H9 (cell line): ENCODE results near the gene TNFRSF6B. TPM values are rescaled to one million over a fixed set of nuclear protein-coding genes. Genes with fewer than 3 reads are reported as not detected.

Experiments
- DNase-seq: peaks from one replicate; pipeline ENCODE4 v3.0.0-alpha.2; 2017
- H2AFZ ChIP-seq: one replicate; pipeline ENCODE4 v1.6.1; 2013; ENCODE audit warnings: mild to moderate bottlenecking, low read length, control low read depth, moderate library complexity
- H2AK5ac ChIP-seq: 2 replicates; pipeline ENCODE4 v1.6.1; 2013; ENCODE audit warnings: low read length, control low read depth, mixed read lengths; ENCODE audit not compliant: insufficient read length
- H2BK120ac ChIP-seq: one replicate; pipeline ENCODE4 v1.6.1; 2013; ENCODE audit warnings: low read depth, mild to moderate bottlenecking, low read length, control low read depth, inconsistent platforms; ENCODE audit not compliant: poor library complexity, severe bottlenecking
- H2BK12ac ChIP-seq: 2 replicates; pipeline ENCODE4 v1.6.1; 2013; ENCODE audit warnings: low read length, control low read depth, mixed read lengths, low read depth; ENCODE audit not compliant: insufficient read length
- H2BK15ac ChIP-seq: 2 replicates; pipeline ENCODE4 v1.6.1; 2013; ENCODE audit warnings: low read depth, low read length, control low read depth
- H2BK20ac ChIP-seq: one replicate; pipeline ENCODE4 v1.6.1; 2013; ENCODE audit warnings: low read depth, mild to moderate bottlenecking, low read length, control low read depth, inconsistent platforms; ENCODE audit not compliant: poor library complexity, severe bottlenecking
- H2BK5ac ChIP-seq: 2 replicates; pipeline ENCODE4 v1.6.1; 2013; ENCODE audit warnings: low read length, control low read depth, mixed read lengths; ENCODE audit not compliant: insufficient read length
- H3K14ac ChIP-seq: 2 replicates; pipeline ENCODE4 v1.6.1; 2013; ENCODE audit warnings: low read length, control low read depth; ENCODE audit not compliant: insufficient read depth
- H3K18ac ChIP-seq: 2 replicates; pipeline ENCODE4 v1.6.1; 2013; ENCODE audit warnings: low read depth, mild to moderate bottlenecking, mixed read lengths, low read length, control low read depth; ENCODE audit not compliant: insufficient read length
- H3K23ac ChIP-seq: 2 replicates; pipeline ENCODE4 v1.6.1; 2013; ENCODE audit warnings: low read length, control low read depth, mixed read lengths, low read depth; ENCODE audit not compliant: insufficient read length
- H3K23me2 ChIP-seq: 2 replicates; pipeline ENCODE4 v1.6.1; 2013; ENCODE audit warnings: low read depth, mild to moderate bottlenecking, mixed read lengths, low read length, control low read depth; ENCODE audit not compliant: insufficient read length, poor library complexity, severe bottlenecking
- H3K27ac ChIP-seq: 2 replicates; pipeline ENCODE4 v1.5.1; 2013; ENCODE audit warnings: low read length, control low read depth, mixed read lengths, low read depth; ENCODE audit not compliant: insufficient read length
- H3K27me3 ChIP-seq: 2 replicates; pipeline ENCODE4 v1.6.1; 2013; ENCODE audit warnings: low read length, control low read depth, inconsistent platforms; ENCODE audit not compliant: insufficient read depth
- H3K4ac ChIP-seq: 2 replicates; pipeline ENCODE4 v1.6.1; 2013; ENCODE audit warnings: low read depth, mild to moderate bottlenecking, control low read depth, inconsistent platforms, low read length, moderate library complexity
- H3K4me1 ChIP-seq: 2 replicates; pipeline ENCODE4 v1.6.1; 2013; ENCODE audit warnings: low read length, control low read depth, inconsistent platforms; ENCODE audit not compliant: insufficient read depth
- H3K4me2 ChIP-seq: 2 replicates; pipeline ENCODE4 v1.6.1; 2013; ENCODE audit warnings: low read length, control low read depth, mixed read lengths; ENCODE audit not compliant: insufficient read length, insufficient read depth
- H3K56ac ChIP-seq: 2 replicates; pipeline ENCODE4 v1.6.1; 2013; ENCODE audit warnings: low read depth, mild to moderate bottlenecking, mixed read lengths, low read length, control low read depth; ENCODE audit not compliant: insufficient read length
- H3K79me1 ChIP-seq: 2 replicates; pipeline ENCODE4 v1.6.1; 2013; ENCODE audit warnings: low read depth, mild to moderate bottlenecking, moderate library complexity, low read length, control low read depth, inconsistent platforms; ENCODE audit not compliant: insufficient read depth, poor library complexity, severe bottlenecking
- H3K79me2 ChIP-seq: 2 replicates; pipeline ENCODE4 v1.6.1; 2013; ENCODE audit warnings: low read length, control low read depth, inconsistent platforms; ENCODE audit not compliant: insufficient read depth
- H3K9ac ChIP-seq: 2 replicates; pipeline ENCODE4 v1.6.1; 2013; ENCODE audit warnings: low read length, control low read depth, mixed read lengths; ENCODE audit not compliant: insufficient read length; ENCODE audit errors: extremely low read depth
- H3K9me3 ChIP-seq: one replicate; pipeline ENCODE4 v1.6.1; 2013; ENCODE audit warnings: low read depth, low read length, inconsistent platforms; ENCODE audit not compliant: control insufficient read depth
- H3T11ph ChIP-seq: one replicate; pipeline ENCODE4 v1.6.1; 2013; ENCODE audit warnings: mild to moderate bottlenecking, low read length, control low read depth, inconsistent platforms
- H4K20me1 ChIP-seq: one replicate; pipeline ENCODE4 v1.6.1; 2013; ENCODE audit not compliant: control insufficient read depth, insufficient read length, insufficient read depth
- H4K5ac ChIP-seq: 2 replicates; pipeline ENCODE4 v1.6.1; 2013; ENCODE audit warnings: low read depth, mild to moderate bottlenecking, mixed read lengths, low read length, control low read depth; ENCODE audit not compliant: insufficient read length
- H4K8ac ChIP-seq: replicated peaks from 2 replicates; pipeline ENCODE4 v1.6.1; 2013; ENCODE audit warnings: low read length, control low read depth, mixed read lengths, low read depth; ENCODE audit not compliant: insufficient read length
- H4K91ac ChIP-seq: 2 replicates; pipeline ENCODE4 v1.6.1; 2013; ENCODE audit warnings: low read depth, mild to moderate bottlenecking, moderate library complexity, mixed read lengths, low read length, control low read depth; ENCODE audit not compliant: insufficient read length
- H3K27ac Mint-ChIP-seq, 3 experiments: 2 replicates in 2 of 3; 3 replicates in 1 of 3; pipeline ENCODE4 v1.8.0; 2020 to 2021; ENCODE audit warnings: mixed read lengths in 3 of 3, mild to moderate bottlenecking in 1 of 3, moderate library complexity in 1 of 3
- H3K27me3 Mint-ChIP-seq: 2 replicates; pipeline ENCODE4 v1.8.0; 2021; ENCODE audit warnings: low read depth, mild to moderate bottlenecking, moderate library complexity, mixed read lengths
- H3K36me3 Mint-ChIP-seq, 3 experiments: 2 replicates in 2 of 3; 3 replicates in 1 of 3; pipeline ENCODE4 v1.8.0; 2020 to 2021; ENCODE audit warnings: low read depth in 3 of 3, mixed read lengths in 3 of 3; ENCODE audit not compliant: insufficient read depth in 1 of 3
- H3K4me1 Mint-ChIP-seq, 2 experiments: 2 replicates each; pipeline ENCODE4 v1.8.0; 2020; ENCODE audit warnings: mixed read lengths in 2 of 2
- H3K4me3 Mint-ChIP-seq, 2 experiments: 2 replicates in 1 of 2; 3 replicates in 1 of 2; pipeline ENCODE4 v1.8.0; 2020 to 2021; ENCODE audit warnings: mild to moderate bottlenecking in 2 of 2, mixed read lengths in 2 of 2, moderate library complexity in 1 of 2
- H3K9me3 Mint-ChIP-seq, 2 experiments: 2 replicates in 1 of 2; 3 replicates in 1 of 2; pipeline ENCODE4 v1.8.0; 2020; ENCODE audit warnings: mild to moderate bottlenecking in 2 of 2, mixed read lengths in 2 of 2, moderate library complexity in 1 of 2
- CTCF ChIP-seq: fragments of 200-600 bp; sonication (generic); conservative IDR thresholded peaks from 3 replicates; pipeline ENCODE4 v1.8.0; 2021; ENCODE audit warnings: antibody characterized with exemption, mild to moderate bottlenecking
- WGBS: extraction: QIAGEN DNeasy Blood & Tissue Kit; methylation state at CpG from one replicate; pipeline ENCODE4 v1.1.7; 2013; ENCODE audit warnings: missing lambda C conversion rate, low lambda C conversion rate, mixed read lengths; ENCODE audit not compliant: insufficient read length; ENCODE audit errors: extremely low coverage; 5-methylcytosine and 5-hydroxymethylcytosine counted together
- total RNA-seq: library from RNA; stranded (reverse); gene quantifications from 2 replicates; pipeline ENCODE4 v1.2.1, GENCODE V29; 2021

The TNFRSF6B gene
- total RNA-seq, 1 experiment from 2014 or later, result not detected

- peaks cover 4% of the 10 kb centered on the region for H3K79me1 ChIP-seq
- peaks cover 21 to 35% (median 32%) of the 10 kb centered on the region in 3 experiments for H3K36me3 Mint-ChIP-seq
- no peaks in the 10 kb centered on the region for H3K27me3 ChIP-seq
- H3K4ac ChIP-seq, result no peak overlapping the region
- H3K4me1 Mint-ChIP-seq, result peaks cover 8 to 16% of the 10 kb centered on the region in 2 experiments
- no peak for TF ChIP-seq CTCF
- no peaks in the 10 kb centered on the region for H4K20me1 ChIP-seq
- H3T11ph ChIP-seq, result no peak overlapping the region
- no peak overlapping the region for H3K27ac Mint-ChIP-seq
- H3K4me1 ChIP-seq, result no peaks in the 10 kb centered on the region
- no peak overlapping the region for H2BK120ac ChIP-seq
- no peak overlapping the region for H3K14ac ChIP-seq
- no peaks in the 10 kb centered on the region for H3K9me3 Mint-ChIP-seq
- peaks cover 12% of the 10 kb centered on the region for H3K23me2 ChIP-seq
- H3K9ac ChIP-seq, result no peak overlapping the region
- no peak overlapping the region for H3K4me2 ChIP-seq
- no peak overlapping the region for H2BK12ac ChIP-seq
- no peak overlapping the region for H4K5ac ChIP-seq
- H2BK20ac ChIP-seq, result no peak overlapping the region
- H3K56ac ChIP-seq, result no peak overlapping the region
- no peaks in the 10 kb centered on the region for H3K27me3 Mint-ChIP-seq
- no peak overlapping the region for H2BK5ac ChIP-seq
- H3K79me2 ChIP-seq, result peaks cover 4% of the 10 kb centered on the region; the same call in 1 of the 2 replicates
- DNase-seq, result no peak
- no peak overlapping the region for H3K18ac ChIP-seq
- H3K9me3 ChIP-seq, result no peaks in the 10 kb centered on the region
- H4K8ac ChIP-seq, result no peak overlapping the region
- no peak overlapping the region for H4K91ac ChIP-seq
- no peak overlapping the region for H3K27ac ChIP-seq
- H3K4me3 Mint-ChIP-seq, result no peak overlapping the region; a peak in 1 of 5 replicates
- no peak overlapping the region for H2BK15ac ChIP-seq
- WGBS, result no CpG with 5 or more reads among the region's 11 CpGs
- H2AK5ac ChIP-seq, result no peak overlapping the region
- no peak overlapping the region for H3K23ac ChIP-seq
- no peak overlapping the region for H2AFZ ChIP-seq
These were observed 7.7 kb downstream of the TNFRSF6B start for GRCh38 chr20:63703976-63704748.
